HepG2 (cell line): ENCODE results near the gene ZNF444. TPM values are rescaled to one million over a fixed set of nuclear protein-coding genes. Genes with fewer than 3 reads are reported as not detected.

ENCODE experiments used
- DZIP1 ChIP-seq: sonication (generic); formaldehyde crosslinking; IDR thresholded peaks from 2 replicates; pipeline ENCODE4 v1.5.0; 2020; ENCODE audit warnings: mild to moderate bottlenecking, missing genetic modification reagents
- GATAD1 ChIP-seq: IDR thresholded peaks from 2 replicates; pipeline ENCODE4 v1.6.1; 2016; ENCODE audit warnings: missing genetic modification reagents, missing compliant biosample characterization
- PCBP1 ChIP-seq: fragments of 200-400 bp; formaldehyde crosslinking; IDR thresholded peaks from 2 replicates; pipeline ENCODE4 v1.6.1; 2017; ENCODE audit warnings: mild to moderate bottlenecking, low read depth, low read length, borderline replicate concordance
- ZHX2 ChIP-seq, 2 experiments: sonication (generic) in 1 of 2; formaldehyde crosslinking in 1 of 2; IDR thresholded peaks; 2 replicates each; pipeline versions ENCODE4 v1.6.1 to v1.9.0; 2014 to 2022; ENCODE audit warnings: antibody characterized with exemption in 1 of 2, borderline replicate concordance in 1 of 2, inconsistent platforms in 1 of 2, low read depth in 1 of 2, missing genetic modification reagents in 1 of 2
- ZNF10 ChIP-seq: sonication (generic); formaldehyde crosslinking; IDR thresholded peaks from 2 replicates; pipeline ENCODE4 v1.4.0; 2020; ENCODE audit warnings: mild to moderate bottlenecking, low read depth, missing genetic modification reagents, borderline replicate concordance
- ZNF142 ChIP-seq: sonication (generic); formaldehyde crosslinking; IDR thresholded peaks from 2 replicates; pipeline ENCODE4 v1.4.0; 2020; ENCODE audit warnings: missing genetic modification reagents
- polyA plus RNA-seq, 8 experiments: library from polyadenylated mRNA; depleted of rRNA in 3 of 8; stranded (reverse) in 7 of 8; unstranded in 1 of 8; fragments of >200 nt; fragmentation: Illumina TruSeq in 4 of 8; extraction: Trizol in 4 of 8; gene quantifications; 2 replicates each; pipeline versions ENCODE4 v1.2.1 to v1.2.3, GENCODE V29; 2011 to 2016; ENCODE audit warnings: low read depth in 4 of 8, missing spikeins in 1 of 8, mixed read lengths in 1 of 8; ENCODE audit not compliant: insufficient read depth in 1 of 8
- total RNA-seq, 5 experiments: library from RNA; depleted of rRNA; stranded (reverse); fragments of >200 nt; fragmentation: Illumina TruSeq; extraction: Trizol; gene quantifications; 2 replicates each; pipeline ENCODE4 v1.2.3, GENCODE V29; 2016; ENCODE audit warnings: low read depth in 1 of 5
- TF ChIP-seq, protein P1 (sequence below): sonication (generic); formaldehyde crosslinking; IDR thresholded peaks from 2 replicates; pipeline ENCODE4 v1.4.0; 2020; ENCODE audit warnings: missing genetic modification reagents

Gene ZNF444
- total and polyA plus RNA-seq, 2 of the 13 experiments (the other 11 are each of a cell fraction or from before 2014, with no cell fraction given) = 27.4 to 30.3 TPM

GRCh38 chr19:56121180-56122167 lies 19.6 kb upstream of the ZNF444 start, which contains the start of gene ZNF787 (continued):
- no peak for TF ChIP-seq ZHX2 (IDR thresholded peaks at IDR 0.05; ENCODE audit: low read depth)
- no peak for TF ChIP-seq ZHX2 (CRISPR knock-in tag; IDR thresholded peaks at IDR 0.05; ENCODE audit: borderline replicate concordance)
- TF ChIP-seq PCBP1 = no peak
- TF ChIP-seq GATAD1 (CRISPR knock-in tag) = peak; percentile 78
- no peak for TF ChIP-seq ZNF142 (CRISPR knock-in tag)
- TF ChIP-seq, protein P1, sequence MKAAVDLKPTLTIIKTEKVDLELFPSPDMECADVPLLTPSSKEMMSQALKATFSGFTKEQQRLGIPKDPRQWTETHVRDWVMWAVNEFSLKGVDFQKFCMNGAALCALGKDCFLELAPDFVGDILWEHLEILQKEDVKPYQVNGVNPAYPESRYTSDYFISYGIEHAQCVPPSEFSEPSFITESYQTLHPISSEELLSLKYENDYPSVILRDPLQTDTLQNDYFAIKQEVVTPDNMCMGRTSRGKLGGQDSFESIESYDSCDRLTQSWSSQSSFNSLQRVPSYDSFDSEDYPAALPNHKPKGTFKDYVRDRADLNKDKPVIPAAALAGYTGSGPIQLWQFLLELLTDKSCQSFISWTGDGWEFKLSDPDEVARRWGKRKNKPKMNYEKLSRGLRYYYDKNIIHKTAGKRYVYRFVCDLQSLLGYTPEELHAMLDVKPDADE (CRISPR knock-in tag) = no peak
- no peak for TF ChIP-seq DZIP1
- no peak for TF ChIP-seq ZNF10 (CRISPR knock-in tag)
